H1 (cell line): ENCODE data around the gene ENAH. TPM values are rescaled to one million over a fixed set of nuclear protein-coding genes. Genes with fewer than 3 reads are reported as not detected.

Source experiments
- CTCF ChIA-PET: fragments of 300-600 bp; sonication (Branson Sonifier 250); formaldehyde crosslinking; loops from one replicate; lab custom pipeline; 2021; ENCODE audit not compliant: partially characterized antibody; lab: Charles Lee
- POLR2A ChIA-PET: fragments of 300-600 bp; sonication (Branson Sonifier 250); formaldehyde crosslinking; loops from one replicate; lab custom pipeline; 2021; ENCODE audit warnings: inconsistent platforms; ENCODE audit not compliant: partially characterized antibody; lab: Charles Lee
- DNase-seq, 2 experiments: peaks; one replicate each; pipeline versions ENCODE4 v3.0.0 to v3.0.0-alpha.2; 2010 to 2022; ENCODE audit warnings: low spot score in 2 of 2, low read depth in 1 of 2, mixed read lengths in 1 of 2
- FAIRE-seq: peaks from 2 replicates; lab custom pipeline; 2011; peaks lifted over from hg19 to GRCh38; lab: Jason Lieb, UNC
- H2AFZ ChIP-seq: 2 replicates; pipeline ENCODE4 v1.8.1; 2012; ENCODE audit warnings: low read length, inconsistent platforms
- H2AK5ac ChIP-seq: 2 replicates; pipeline ENCODE4 v1.6.1; 2013; ENCODE audit warnings: low read depth, low read length
- H2BK120ac ChIP-seq: replicated peaks from 2 replicates; pipeline ENCODE3; 2013; ENCODE audit warnings: low read depth, low read length, inconsistent platforms
- H2BK12ac ChIP-seq: 2 replicates; pipeline ENCODE4 v1.6.1; 2013; ENCODE audit warnings: low read depth, low read length
- H2BK15ac ChIP-seq: 2 replicates; pipeline ENCODE4 v1.6.1; 2013; ENCODE audit warnings: low read length
- H2BK20ac ChIP-seq: 2 replicates; pipeline ENCODE4 v1.6.1; 2013; ENCODE audit warnings: low read length
- H2BK5ac ChIP-seq: 2 replicates; pipeline ENCODE4 v1.6.1; 2013; ENCODE audit warnings: low read depth, low read length
- H3K14ac ChIP-seq: 2 replicates; pipeline ENCODE4 v1.6.1; 2013; ENCODE audit warnings: inconsistent platforms; ENCODE audit not compliant: insufficient read length
- H3K18ac ChIP-seq: 2 replicates; pipeline ENCODE4 v1.6.1; 2013; ENCODE audit warnings: low read length; ENCODE audit errors: extremely low read depth
- H3K23ac ChIP-seq: 2 replicates; pipeline ENCODE4 v1.6.1; 2013; ENCODE audit warnings: inconsistent platforms; ENCODE audit not compliant: insufficient read length
- H3K23me2 ChIP-seq: 2 replicates; pipeline ENCODE4 v1.6.1; 2013; ENCODE audit warnings: low read depth, low read length
- H3K27ac ChIP-seq: 2 replicates; pipeline ENCODE4 v1.6.1; 2011; ENCODE audit warnings: low read depth, low read length, inconsistent platforms
- H3K27me3 ChIP-seq, 4 experiments: replicated peaks in 1 of 4; 1 replicate in 1 of 4; 2 replicates in 3 of 4; pipeline versions ENCODE4 v1.6.1 to v1.8.1; 2011 to 2013; ENCODE audit warnings: low read length in 3 of 4, mild to moderate bottlenecking in 3 of 4, inconsistent platforms in 2 of 4, mixed read lengths in 2 of 4, moderate library complexity in 1 of 4; ENCODE audit not compliant: control insufficient read depth in 3 of 4, insufficient read depth in 3 of 4; ENCODE audit errors: extremely low read depth in 1 of 4
- H3K36me3 ChIP-seq, 4 experiments: 2 replicates each; pipeline versions ENCODE4 v1.6.1 to v1.8.1; 2011 to 2013; ENCODE audit warnings: mild to moderate bottlenecking in 4 of 4, low read length in 3 of 4, moderate library complexity in 2 of 4, control low read depth in 1 of 4, inconsistent platforms in 1 of 4; ENCODE audit not compliant: insufficient read depth in 4 of 4, control insufficient read depth in 2 of 4
- H3K4ac ChIP-seq: replicated peaks from 2 replicates; pipeline ENCODE3; 2013; ENCODE audit warnings: low read length, low read depth, mixed read lengths, inconsistent platforms; ENCODE audit not compliant: insufficient read length
- H3K4me1 ChIP-seq, 4 experiments: replicated peaks in 1 of 4; 1 replicate in 1 of 4; 2 replicates in 3 of 4; pipeline versions ENCODE4 v1.6.1 to v1.8.1; 2011 to 2013; ENCODE audit warnings: low read length in 3 of 4, inconsistent platforms in 2 of 4, mixed read lengths in 1 of 4; ENCODE audit not compliant: insufficient read depth in 4 of 4, control insufficient read depth in 3 of 4
- H3K4me2 ChIP-seq, 2 experiments: 2 replicates each; pipeline versions ENCODE4 v1.6.1 to v1.8.1; 2011 to 2013; ENCODE audit warnings: low read depth in 2 of 2, low read length in 2 of 2, control low read depth in 1 of 2, inconsistent platforms in 1 of 2, mild to moderate bottlenecking in 1 of 2; ENCODE audit not compliant: insufficient read depth in 1 of 2
- H3K4me3 ChIP-seq, 4 experiments: fragments of 200-600, 300-600 bp in 1 of 4; sonication (generic), shearing (Covaris generic), sonication (Bioruptor Twin) in 1 of 4; 2 replicates each; pipeline versions ENCODE4 v1.5.1 to v1.8.1; 2011 to 2016; ENCODE audit warnings: low read length in 4 of 4, low read depth in 3 of 4, control low read depth in 2 of 4, inconsistent platforms in 2 of 4, mild to moderate bottlenecking in 2 of 4, mixed read lengths in 1 of 4, moderate library complexity in 1 of 4; ENCODE audit not compliant: insufficient read depth in 2 of 4; ENCODE audit errors: extremely low read depth in 1 of 4
- H3K56ac ChIP-seq: replicated peaks from 2 replicates; pipeline ENCODE3; 2013; ENCODE audit warnings: low read depth, mild to moderate bottlenecking, mixed read lengths, low read length, inconsistent platforms; ENCODE audit not compliant: insufficient read length
- H3K79me1 ChIP-seq: 2 replicates; pipeline ENCODE4 v1.6.1; 2013; ENCODE audit warnings: low read depth, low read length, control low read depth
- H3K79me2 ChIP-seq, 2 experiments: 2 replicates each; pipeline versions ENCODE4 v1.6.1 to v1.8.1; 2012 to 2013; ENCODE audit warnings: low read length in 2 of 2, mild to moderate bottlenecking in 2 of 2, inconsistent platforms in 1 of 2; ENCODE audit not compliant: insufficient read depth in 2 of 2, control insufficient read depth in 1 of 2
- H3K9ac ChIP-seq, 4 experiments: replicated peaks in 1 of 4; 1 replicate in 1 of 4; 2 replicates in 3 of 4; pipeline versions ENCODE4 v1.6.1 to v1.8.1; 2011 to 2013; ENCODE audit warnings: low read depth in 3 of 4, low read length in 3 of 4, control low read depth in 2 of 4, mild to moderate bottlenecking in 2 of 4, moderate library complexity in 2 of 4, inconsistent platforms in 1 of 4; ENCODE audit errors: extremely low read depth in 1 of 4
- H3K9me3 ChIP-seq, 2 experiments: 2 replicates each; pipeline versions ENCODE4 v1.6.1 to v1.8.1; 2012 to 2013; ENCODE audit warnings: mild to moderate bottlenecking in 2 of 2, moderate library complexity in 2 of 2, control low read depth in 1 of 2, inconsistent platforms in 1 of 2, low read depth in 1 of 2, low read length in 1 of 2, mixed read lengths in 1 of 2; ENCODE audit not compliant: insufficient read depth in 2 of 2
- H4K20me1 ChIP-seq, 2 experiments: replicated peaks in 1 of 2; 2 replicates each; pipeline versions ENCODE3 to v1.8.1; 2011 to 2013; ENCODE audit warnings: inconsistent platforms in 2 of 2, low read length in 2 of 2, mild to moderate bottlenecking in 1 of 2; ENCODE audit not compliant: insufficient read depth in 2 of 2, control insufficient read depth in 1 of 2
- H4K5ac ChIP-seq: 2 replicates; pipeline ENCODE4 v1.6.1; 2013; ENCODE audit warnings: low read length, low read depth, mixed read lengths, inconsistent platforms; ENCODE audit not compliant: insufficient read length
- H4K8ac ChIP-seq: 2 replicates; pipeline ENCODE4 v1.8.0; 2013; ENCODE audit warnings: mild to moderate bottlenecking, moderate library complexity, low read length, inconsistent platforms; ENCODE audit not compliant: insufficient read depth; ENCODE audit errors: extremely low read depth
- H4K91ac ChIP-seq: replicated peaks from 2 replicates; pipeline ENCODE3; 2013; ENCODE audit warnings: low read length, mixed read lengths, inconsistent platforms; ENCODE audit not compliant: insufficient read length
- CHD1 ChIP-seq: IDR thresholded peaks from 2 replicates; pipeline ENCODE4 v1.6.1; 2012; ENCODE audit warnings: low read depth, low read length, improper control_type of control experiment
- EP300 ChIP-seq, 2 experiments: IDR thresholded peaks; 1 replicate in 1 of 2; 2 replicates in 1 of 2; pipeline ENCODE4 v1.6.1; 2011 to 2012; ENCODE audit warnings: low read depth in 2 of 2, low read length in 2 of 2, mild to moderate bottlenecking in 2 of 2, borderline replicate concordance in 1 of 2, inconsistent platforms in 1 of 2, moderate library complexity in 1 of 2
- HDAC6 ChIP-seq: IDR thresholded peaks from one replicate; pipeline ENCODE4 v1.7.1; 2012; ENCODE audit warnings: low read depth, mild to moderate bottlenecking, inconsistent platforms, low read length, moderate library complexity
- NRF1 ChIP-seq: IDR thresholded peaks from 2 replicates; pipeline ENCODE4 v1.6.1; 2011; ENCODE audit warnings: mild to moderate bottlenecking, low read depth, low read length, improper control_type of control experiment
- POLR2AphosphoS5 ChIP-seq: IDR thresholded peaks from 2 replicates; pipeline ENCODE4 v1.6.1; 2011; ENCODE audit warnings: low read depth, low read length
- POU5F1 ChIP-seq: IDR thresholded peaks from 2 replicates; pipeline ENCODE4 v1.6.1; 2011; ENCODE audit warnings: low read depth, mild to moderate bottlenecking, low read length, moderate library complexity
- RBBP5 ChIP-seq: IDR thresholded peaks from 2 replicates; pipeline ENCODE4 v1.7.1; 2012; ENCODE audit warnings: low read depth, mild to moderate bottlenecking, inconsistent platforms, low read length, moderate library complexity, borderline replicate concordance
- RXRA ChIP-seq: IDR thresholded peaks from 2 replicates; pipeline ENCODE4 v1.6.1; 2011; ENCODE audit warnings: low read depth, mild to moderate bottlenecking, low read length, moderate library complexity; ENCODE audit not compliant: insufficient read depth
- TAF7 ChIP-seq: optimal IDR thresholded peaks from 2 replicates; pipeline ENCODE3; 2011; ENCODE audit warnings: low read depth, mild to moderate bottlenecking, inconsistent platforms, low read length, moderate library complexity, borderline replicate concordance
- ZNF274 ChIP-seq: IDR thresholded peaks from 2 replicates; pipeline ENCODE4 v1.7.0; 2012; ENCODE audit warnings: low read length, borderline replicate concordance; ENCODE audit errors: extremely low read depth
- WGBS, 2 experiments: shearing (Covaris generic) in 1 of 2; methylation state at CpG; one replicate each; pipeline versions ENCODE4 v1.1.6 to v1.1.7; 2013 to 2015; ENCODE audit warnings: low lambda C conversion rate in 2 of 2, mixed read lengths in 2 of 2, inconsistent platforms in 1 of 2, low coverage in 1 of 2, missing lambda C conversion rate in 1 of 2; ENCODE audit not compliant: insufficient replicate concordance in 2 of 2, insufficient coverage in 1 of 2, insufficient read length in 1 of 2; ENCODE audit errors: extremely low coverage in 1 of 2, missing lambda C conversion rate in 1 of 2; 5-methylcytosine and 5-hydroxymethylcytosine counted together
- polyA plus RNA-seq, 7 experiments: library from polyadenylated mRNA; depleted of rRNA in 3 of 7; stranded (reverse) in 5 of 7; unstranded in 2 of 7; fragments of >200 nt in 5 of 7; fragments of 200-250 nt in 2 of 7; gene quantifications; 1 replicate in 5 of 7; 2 replicates in 1 of 7; 4 replicates in 1 of 7; pipeline versions ENCODE4 v1.2.1 to v1.2.3, GENCODE V29; 2011 to 2013; ENCODE audit warnings: missing spikeins in 2 of 7, mixed read lengths in 2 of 7
- total RNA-seq: library from RNA; stranded (reverse); fragmentation: NEBNext Ultra II Directional; extraction: Animal tissue kit (Norgen Biotek cat#: 25700); gene quantifications from 2 replicates; pipeline ENCODE4 v1.2.1, GENCODE V29; 2021
- TF ChIP-seq, protein P1 (sequence below): IDR thresholded peaks from 2 replicates; pipeline ENCODE4 v1.6.1; 2012; ENCODE audit warnings: low read length, inconsistent platforms
- TF ChIP-seq, protein P2 (sequence below): IDR thresholded peaks from 2 replicates; pipeline ENCODE4 v1.6.1; 2012; ENCODE audit warnings: inconsistent platforms

The ENAH gene
- total and polyA plus RNA-seq, 2 of the 8 experiments (the other 6 are each of a cell fraction or from before 2014, with no cell fraction given), result 39.1 to 335 TPM

DNA sequence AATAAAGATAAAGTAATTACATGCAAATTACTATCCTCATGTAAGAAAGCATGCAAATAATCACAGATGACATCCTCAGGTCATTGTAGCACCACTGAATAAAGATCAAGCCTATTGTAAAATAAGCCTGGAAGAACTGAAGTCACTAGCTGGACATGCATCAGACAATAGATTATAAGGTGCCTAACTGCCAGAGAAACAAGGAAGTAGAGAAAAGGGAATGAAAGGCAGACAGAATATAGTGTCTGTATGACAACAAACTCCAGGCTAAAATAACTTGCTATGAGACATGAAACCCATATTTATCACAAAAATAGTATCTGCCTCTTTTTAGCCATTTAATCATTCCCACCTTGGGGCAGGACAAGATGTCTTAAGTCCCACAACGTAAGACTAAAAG, 108.7 kb downstream of the ENAH start:
- Histone ChIP-seq H3K56ac (no peak overlapping the region), H3K9ac (no peak overlapping the region), H2BK15ac (no peak overlapping the region), H3K36me3 (peaks cover 0 to 7% (median 0%) of the 10 kb centered on the region in 4 experiments; a peak in 1 of 8 replicates), H4K20me1 (peaks cover 7 to 12% of the 10 kb centered on the region in 2 experiments), H3K23ac (no peak overlapping the region), H2AFZ (no peak overlapping the region), H3K14ac (no peak overlapping the region), H3K4me3 (no peak overlapping the region), H3K23me2 (no peaks in the 10 kb centered on the region), H2BK120ac (no peak overlapping the region), H3K79me1 (peaks cover 3% of the 10 kb centered on the region), H2BK5ac (no peak overlapping the region), H3K4me1 (peaks cover 0 to 7% (median 1%) of the 10 kb centered on the region in 4 experiments; a peak in 4 of 7 replicates), H3K4ac (no peak overlapping the region), H3K27me3 (no peaks in the 10 kb centered on the region), H4K91ac (no peak overlapping the region), H2AK5ac (no peak overlapping the region), H2BK20ac (no peak overlapping the region), H4K5ac (no peak overlapping the region), H3K27ac (no peak overlapping the region), H3K9me3 (no peaks in the 10 kb centered on the region), H4K8ac (no peak overlapping the region), H3K79me2 (peaks cover 0 to 92% of the 10 kb centered on the region in 2 experiments; a peak in 3 of 4 replicates), H3K18ac (no peak overlapping the region), H3K4me2 (no peak overlapping the region), H2BK12ac (no peak overlapping the region)
- CTCF ChIA-PET, result interaction anchor here (1.7 to 2.3 kb wide), 3 partner anchors 10 to 111 kb away, joined by 6 to 8 read pairs (median 7); no protein-coding TSS in a partner anchor
- POLR2A ChIA-PET, result interaction anchor here (0.9 to 1.5 kb wide), 4 partner anchors 9 to 109 kb away, joined by 3 to 5 read pairs (median 4); partner anchors contain the start of gene ENAH
- FAIRE-seq (no peak), DNase-seq (no peak)
- 100% methylated on average over 1 of the region's 1 CpG; no CpG with 5 or more reads in 1 of the 2 experiments for WGBS, 2 experiments
- no peak for TF ChIP-seq CHD1
- TF ChIP-seq TAF7, result no peak
- no peak for TF ChIP-seq NRF1
- TF ChIP-seq POLR2AphosphoS5, result no peak
- TF ChIP-seq, protein P1, sequence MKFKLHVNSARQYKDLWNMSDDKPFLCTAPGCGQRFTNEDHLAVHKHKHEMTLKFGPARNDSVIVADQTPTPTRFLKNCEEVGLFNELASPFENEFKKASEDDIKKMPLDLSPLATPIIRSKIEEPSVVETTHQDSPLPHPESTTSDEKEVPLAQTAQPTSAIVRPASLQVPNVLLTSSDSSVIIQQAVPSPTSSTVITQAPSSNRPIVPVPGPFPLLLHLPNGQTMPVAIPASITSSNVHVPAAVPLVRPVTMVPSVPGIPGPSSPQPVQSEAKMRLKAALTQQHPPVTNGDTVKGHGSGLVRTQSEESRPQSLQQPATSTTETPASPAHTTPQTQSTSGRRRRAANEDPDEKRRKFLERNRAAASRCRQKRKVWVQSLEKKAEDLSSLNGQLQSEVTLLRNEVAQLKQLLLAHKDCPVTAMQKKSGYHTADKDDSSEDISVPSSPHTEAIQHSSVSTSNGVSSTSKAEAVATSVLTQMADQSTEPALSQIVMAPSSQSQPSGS, result no peak
- TF ChIP-seq RXRA, result no peak
- TF ChIP-seq POU5F1, result no peak
- no peak for TF ChIP-seq ZNF274
- no peak for TF ChIP-seq RBBP5
- no peak for TF ChIP-seq EP300 (IDR thresholded peaks at IDR 0.05; ENCODE audit: borderline replicate concordance in 1 of 2, low read depth in 2 of 2, low read length in 2 of 2)
- TF ChIP-seq HDAC6, result no peak
- TF ChIP-seq, protein P2, sequence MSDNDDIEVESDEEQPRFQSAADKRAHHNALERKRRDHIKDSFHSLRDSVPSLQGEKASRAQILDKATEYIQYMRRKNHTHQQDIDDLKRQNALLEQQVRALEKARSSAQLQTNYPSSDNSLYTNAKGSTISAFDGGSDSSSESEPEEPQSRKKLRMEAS, result no peak
